Stimulated activated naive CD8-positive, alpha-beta T cell treated with anti-CD3 and anti-CD28 coated beads, Interleukin-15, amount 100 ng/mL, for 72 hours (primary cell): ENCODE measurements around the gene CARMIL1.

Experiments used
- ATAC-seq: fragments of 150-1000 bp; cut with Tn5 transposase; 2 replicates; pipeline ENCODE4 v1.10.0; 2021; ENCODE audit warnings: mild to moderate bottlenecking, moderate library complexity
- DNase-seq, 2 donors: peaks; one replicate each; pipeline ENCODE4 v3.0.0; 2021 to 2022
- H3K27ac Mint-ChIP-seq, 2 donors: one replicate each; pipeline ENCODE4 v1.8.0; 2022; ENCODE audit warnings: mild to moderate bottlenecking in 2 of 2, mixed read lengths in 2 of 2, moderate library complexity in 2 of 2
- H3K27me3 Mint-ChIP-seq: one replicate; pipeline ENCODE4 v1.8.0; 2022; ENCODE audit warnings: mixed read lengths
- H3K4me1 Mint-ChIP-seq: one replicate; pipeline ENCODE4 v1.8.0; 2022; ENCODE audit warnings: mild to moderate bottlenecking, mixed read lengths
- H3K4me3 Mint-ChIP-seq, 2 donors: one replicate each; pipeline ENCODE4 v1.8.0; 2022; ENCODE audit warnings: mild to moderate bottlenecking in 2 of 2, mixed read lengths in 2 of 2, moderate library complexity in 1 of 2
- H3K9me3 Mint-ChIP-seq, 2 donors: one replicate each; pipeline ENCODE4 v1.8.0; 2022; ENCODE audit warnings: mixed read lengths in 2 of 2

CARMIL1 gene

GRCh38 chr6:25456249-25457040, 177.3 kb downstream of the CARMIL1 start:
- H3K27ac Mint-ChIP-seq, result no peak overlapping the region
- no peaks in the 10 kb centered on the region for H3K27me3 Mint-ChIP-seq
- H3K4me1 Mint-ChIP-seq, result no peaks in the 10 kb centered on the region
- ATAC-seq, result no peak
- H3K4me3 Mint-ChIP-seq, result no peak overlapping the region
- DNase-seq, result no peak
- no peaks in the 10 kb centered on the region for H3K9me3 Mint-ChIP-seq

GRCh38 chr6:25457516-25457915, 178.3 kb downstream of the CARMIL1 start:
- H3K9me3 Mint-ChIP-seq, result no peaks in the 10 kb centered on the region
- H3K4me1 Mint-ChIP-seq, result no peaks in the 10 kb centered on the region
- H3K27me3 Mint-ChIP-seq, result no peaks in the 10 kb centered on the region
- H3K4me3 Mint-ChIP-seq, result no peak overlapping the region
- H3K27ac Mint-ChIP-seq, result no peak overlapping the region
- ATAC-seq, result no peak
- no peak for DNase-seq

- ATAC-seq, result peak; percentile 88
- Mint-ChIP-seq H3K4me1 (no peaks in the 10 kb centered on the region), H3K9me3 (no peaks in the 10 kb centered on the region), H3K27me3 (no peaks in the 10 kb centered on the region), H3K4me3 (no peak overlapping the region), H3K27ac (peak overlapping the region in 1 of 2 donors; percentile 60)
- DNase-seq, result no peak
These were observed 179.3 kb downstream of the CARMIL1 start for GRCh38 chr6:25458485-25458884.

- H3K4me3 Mint-ChIP-seq, result no peak overlapping the region
- H3K27ac Mint-ChIP-seq, result peak overlapping the region in 1 of 2 donors; percentile 28
- ATAC-seq (no peak), DNase-seq (no peak)
- H3K4me1 Mint-ChIP-seq, result no peaks in the 10 kb centered on the region
- no peaks in the 10 kb centered on the region for H3K27me3 Mint-ChIP-seq
- no peaks in the 10 kb centered on the region for H3K9me3 Mint-ChIP-seq
These were observed 183.2 kb downstream of the CARMIL1 start for GRCh38 chr6:25462235-25462897.

GRCh38 chr6:25463441-25463840, 184.3 kb downstream of the CARMIL1 start:
- no peaks in the 10 kb centered on the region for H3K4me1 Mint-ChIP-seq
- no peak for ATAC-seq
- H3K9me3 Mint-ChIP-seq, result no peaks in the 10 kb centered on the region
- H3K27ac Mint-ChIP-seq, result no peak overlapping the region
- no peak for DNase-seq
- H3K4me3 Mint-ChIP-seq, result no peak overlapping the region
- H3K27me3 Mint-ChIP-seq, result no peaks in the 10 kb centered on the region

DNA sequence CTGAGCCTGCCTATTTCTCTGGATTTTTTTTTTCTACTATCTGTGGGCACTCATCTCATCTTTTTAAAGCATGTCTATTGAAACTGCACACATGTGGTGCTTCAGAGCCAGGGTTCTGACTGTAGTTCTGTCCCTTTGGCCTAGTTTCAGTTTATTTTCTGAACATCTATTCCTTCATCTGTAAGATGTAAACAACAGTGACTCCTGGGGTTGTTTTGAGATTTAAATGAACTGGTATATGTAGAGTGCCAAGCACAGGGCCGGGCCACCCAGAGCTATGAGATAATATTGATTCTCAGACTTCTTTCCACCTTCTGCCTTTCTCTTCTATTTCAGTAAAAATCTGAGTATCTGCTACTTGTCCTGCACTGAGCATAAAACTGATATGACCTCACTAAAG, 185.1 kb downstream of the CARMIL1 start:
- H3K27ac Mint-ChIP-seq, result no peak overlapping the region
- H3K9me3 Mint-ChIP-seq, result no peaks in the 10 kb centered on the region
- H3K27me3 Mint-ChIP-seq, result no peaks in the 10 kb centered on the region
- H3K4me1 Mint-ChIP-seq, result no peaks in the 10 kb centered on the region
- no peak overlapping the region for H3K4me3 Mint-ChIP-seq
- ATAC-seq (no peak), DNase-seq (no peak)

- no peaks in the 10 kb centered on the region for H3K9me3 Mint-ChIP-seq
These were observed 186.8 kb downstream of the CARMIL1 start for GRCh38 chr6:25465941-25466340.

DNA sequence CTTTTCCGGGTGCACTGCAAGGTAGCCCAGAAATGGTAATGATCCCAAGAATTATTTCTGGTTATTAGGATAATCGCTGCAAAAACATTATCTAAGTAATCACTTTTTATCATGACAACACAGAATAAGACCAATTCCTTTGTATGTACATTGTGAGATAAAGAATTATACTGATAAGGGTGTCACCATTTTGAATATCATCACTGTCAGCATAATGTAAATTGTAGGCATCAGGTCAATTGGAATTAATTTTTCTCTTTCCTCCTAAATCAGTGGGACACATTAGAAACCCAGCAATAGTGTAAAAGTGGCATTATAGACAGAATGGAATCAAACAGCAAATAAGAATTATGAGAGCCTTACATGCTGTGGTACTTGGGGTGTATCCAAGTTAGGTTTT, 189.7 kb downstream of the CARMIL1 start:
- DNase-seq, result no peak
- ATAC-seq, result no peak
- Mint-ChIP-seq H3K27ac (no peak overlapping the region), H3K4me1 (no peaks in the 10 kb centered on the region), H3K4me3 (no peak overlapping the region), H3K9me3 (no peaks in the 10 kb centered on the region), H3K27me3 (no peaks in the 10 kb centered on the region)

More at GRCh38 chr6:25465941-25466340, 186.8 kb downstream of the CARMIL1 start:
- Mint-ChIP-seq H3K4me3 (no peak overlapping the region), H3K27me3 (no peaks in the 10 kb centered on the region), H3K27ac (no peak overlapping the region), H3K4me1 (no peaks in the 10 kb centered on the region)
- ATAC-seq, result no peak
- no peak for DNase-seq

DNA sequence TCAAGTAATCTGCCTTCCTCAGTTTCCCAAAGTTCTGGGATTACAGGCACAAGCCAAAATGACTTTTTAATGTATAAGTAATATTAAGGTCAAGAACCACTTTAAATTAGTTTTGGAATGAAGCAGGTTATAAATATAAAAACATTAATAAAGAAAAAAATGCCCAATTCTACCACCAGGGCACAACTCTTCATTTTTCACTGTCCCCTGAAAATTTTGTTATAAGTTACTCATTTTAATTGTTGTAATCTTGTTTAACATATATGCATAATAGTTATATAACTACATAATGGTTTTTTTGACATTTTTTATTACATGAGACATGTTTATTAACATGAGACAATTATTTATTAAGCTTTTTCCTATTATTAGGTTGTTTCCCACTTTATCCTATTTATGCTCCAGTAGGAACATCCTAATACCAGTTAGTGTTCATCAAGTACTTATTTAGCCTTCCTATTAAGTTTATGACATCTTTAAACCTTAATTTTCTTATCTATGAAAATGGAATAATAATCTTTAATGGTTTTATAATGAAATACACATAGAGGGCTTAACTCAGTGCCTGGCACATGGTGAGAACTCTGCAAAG, 190.7 kb downstream of the CARMIL1 start:
- H3K27me3 Mint-ChIP-seq, result no peaks in the 10 kb centered on the region
- DNase-seq, result no peak
- H3K27ac Mint-ChIP-seq, result no peak overlapping the region
- H3K4me3 Mint-ChIP-seq, result no peak overlapping the region
- peaks cover 5% of the 10 kb centered on the region for H3K4me1 Mint-ChIP-seq
- no peak for ATAC-seq
- no peaks in the 10 kb centered on the region for H3K9me3 Mint-ChIP-seq

DNA sequence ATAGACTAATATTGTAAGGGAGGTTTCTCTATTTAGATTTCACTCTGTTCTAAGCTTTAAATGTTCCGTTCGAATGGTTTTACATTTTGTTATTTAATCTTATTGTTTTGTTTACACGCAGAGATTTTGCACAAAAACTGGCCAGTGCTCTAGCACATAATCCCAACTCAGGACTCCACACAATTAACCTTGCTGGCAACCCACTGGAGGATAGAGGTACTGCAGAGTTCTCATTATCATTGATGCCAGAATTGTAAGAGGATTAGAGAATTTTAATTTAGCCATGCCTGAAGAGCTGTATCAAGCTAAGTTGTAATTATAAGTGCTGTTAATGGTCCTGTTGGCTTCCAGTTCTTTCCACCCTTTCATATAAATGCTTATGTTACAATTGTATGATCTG, 193.1 kb downstream of the CARMIL1 start:
- no peak for ATAC-seq

DNA sequence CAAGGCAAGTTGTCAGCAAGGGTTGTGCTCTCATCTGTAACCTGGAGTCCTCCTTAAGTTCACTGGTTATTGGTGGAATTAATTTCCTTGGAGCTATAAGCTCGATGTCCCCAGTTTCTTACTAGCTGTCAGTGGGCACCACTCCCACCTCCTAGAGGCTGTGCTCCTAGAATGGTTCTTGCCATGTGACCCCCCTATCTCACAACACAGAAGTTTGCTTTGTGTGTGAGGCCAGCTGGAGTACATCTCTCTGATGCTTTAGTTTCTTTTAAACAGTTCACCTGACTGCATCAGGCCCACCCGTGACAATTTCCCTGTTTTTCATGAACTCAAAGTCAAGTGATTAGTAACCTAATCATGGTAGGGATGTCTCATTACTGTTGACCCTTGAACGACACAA, 193.7 kb downstream of the CARMIL1 start:
- Mint-ChIP-seq H3K27me3 (no peaks in the 10 kb centered on the region), H3K4me1 (peaks cover 8% of the 10 kb centered on the region), H3K4me3 (no peak overlapping the region), H3K9me3 (no peaks in the 10 kb centered on the region), H3K27ac (no peak overlapping the region)
- ATAC-seq (no peak), DNase-seq (no peak)

More for the DNA sequence above, 193.1 kb downstream of the CARMIL1 start:
- Mint-ChIP-seq H3K27ac (no peak overlapping the region), H3K9me3 (no peaks in the 10 kb centered on the region), H3K4me1 (peaks cover 8% of the 10 kb centered on the region), H3K4me3 (no peak overlapping the region), H3K27me3 (no peaks in the 10 kb centered on the region)
- DNase-seq, result no peak

DNA sequence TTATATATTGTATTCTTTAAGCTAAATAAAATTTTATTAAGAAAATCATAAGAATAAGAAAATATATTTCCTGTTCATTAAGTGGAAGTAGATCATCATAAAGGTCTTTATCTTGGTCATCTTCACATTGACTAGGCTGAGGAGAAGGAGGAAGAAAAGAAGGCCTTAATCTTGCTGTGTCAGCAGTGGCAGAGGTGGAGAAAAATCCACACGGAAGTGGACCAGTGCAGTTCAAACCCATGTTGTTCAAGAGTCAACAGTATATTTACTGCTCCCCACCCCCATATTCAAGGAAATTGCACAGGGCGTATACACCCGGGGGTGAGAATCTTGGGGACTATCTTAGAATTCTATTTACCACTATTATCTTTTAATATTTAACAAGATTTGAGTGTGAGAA, 194.3 kb downstream of the CARMIL1 start:
- Mint-ChIP-seq H3K4me1 (peaks cover 8% of the 10 kb centered on the region), H3K27ac (no peak overlapping the region), H3K27me3 (no peaks in the 10 kb centered on the region), H3K9me3 (no peaks in the 10 kb centered on the region), H3K4me3 (no peak overlapping the region)
- no peak for ATAC-seq
- DNase-seq, result no peak

DNA sequence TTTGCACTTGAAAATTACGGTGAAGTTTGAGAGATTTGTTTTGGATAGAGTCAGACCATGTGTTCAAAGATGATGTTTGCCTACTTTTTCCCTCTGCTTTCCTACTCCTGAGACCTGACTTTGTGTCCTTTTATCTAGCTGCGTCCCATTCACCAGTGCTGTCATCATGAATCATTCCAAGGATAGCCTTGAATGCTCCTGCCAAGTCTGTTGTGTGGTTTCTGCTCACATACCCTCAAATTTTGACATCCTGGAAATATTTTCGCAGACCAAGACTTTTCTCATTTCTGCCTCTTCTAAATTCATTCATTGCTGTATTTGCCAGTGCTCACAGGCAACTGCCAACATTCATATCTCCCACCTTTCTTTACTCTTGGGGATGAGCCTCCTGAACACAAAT, 197.0 kb downstream of the CARMIL1 start:
- ATAC-seq, result no peak
- Mint-ChIP-seq H3K27ac (no peak overlapping the region), H3K27me3 (no peaks in the 10 kb centered on the region), H3K4me1 (peaks cover 8% of the 10 kb centered on the region), H3K4me3 (no peak overlapping the region), H3K9me3 (no peaks in the 10 kb centered on the region)
- no peak for DNase-seq

DNA sequence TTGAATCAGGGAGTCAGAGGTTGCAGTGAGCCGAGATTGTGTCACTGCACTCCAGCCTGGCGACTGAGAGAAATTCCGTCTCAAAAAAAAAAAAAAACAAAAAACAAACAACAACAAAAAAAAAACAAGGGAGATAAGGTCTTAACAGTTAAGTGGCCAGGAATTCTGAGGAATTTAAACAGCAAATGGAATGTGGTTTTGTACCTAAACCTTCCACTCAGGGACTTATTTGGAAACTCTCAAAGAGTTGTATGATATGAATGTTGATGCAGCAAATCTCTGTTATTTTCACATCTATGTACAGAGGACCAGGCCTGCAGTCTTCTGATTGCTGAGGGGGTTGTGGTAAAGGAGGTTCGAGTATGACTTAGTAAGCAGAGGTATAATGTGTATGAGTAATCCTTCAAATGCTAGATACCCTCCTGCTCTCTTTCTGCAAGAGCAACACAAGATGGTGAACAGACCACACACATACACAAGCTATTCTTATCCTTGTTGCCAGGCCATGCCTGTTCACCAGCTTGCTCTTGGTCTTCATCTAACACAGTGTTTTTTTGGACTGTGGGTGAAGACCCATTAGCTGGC, 197.9 kb downstream of the CARMIL1 start:
- DNase-seq (no peak), ATAC-seq (peak; percentile 77)
- no peaks in the 10 kb centered on the region for H3K27me3 Mint-ChIP-seq
- H3K27ac Mint-ChIP-seq, result no peak overlapping the region
- H3K9me3 Mint-ChIP-seq, result no peaks in the 10 kb centered on the region
- peaks cover 8% of the 10 kb centered on the region for H3K4me1 Mint-ChIP-seq
- H3K4me3 Mint-ChIP-seq, result no peak overlapping the region

- ATAC-seq (no peak), DNase-seq (no peak)
- Mint-ChIP-seq H3K4me1 (peaks cover 8% of the 10 kb centered on the region), H3K9me3 (no peaks in the 10 kb centered on the region), H3K4me3 (no peak overlapping the region), H3K27me3 (no peaks in the 10 kb centered on the region), H3K27ac (no peak overlapping the region)
These were observed 199.8 kb downstream of the CARMIL1 start for GRCh38 chr6:25478973-25479372.

GRCh38 chr6:25481267-25481666, 202.1 kb downstream of the CARMIL1 start:
- Mint-ChIP-seq H3K27ac (no peak overlapping the region), H3K4me1 (no peaks in the 10 kb centered on the region), H3K4me3 (no peak overlapping the region), H3K27me3 (no peaks in the 10 kb centered on the region), H3K9me3 (no peaks in the 10 kb centered on the region)
- no peak for ATAC-seq
- no peak for DNase-seq
